SK-N-MC (cell line): Measurements from ENCODE around the gene RIT2.

Experiments
- DNase-seq: peaks from one replicate; pipeline ENCODE4 v3.0.0-alpha.2; 2011; ENCODE audit warnings: low read depth, low spot score
- H3K27ac ChIP-seq: fragments of 200-600 bp; sonication (generic); 2 replicates; pipeline ENCODE4 v1.5.1; 2016; ENCODE audit warnings: mixed run types
- H3K36me3 ChIP-seq: fragments of 200-600 bp; sonication (generic); 2 replicates; pipeline ENCODE4 v1.6.1; 2017; ENCODE audit warnings: antibody characterized with exemption, low read length, mixed read lengths; ENCODE audit not compliant: insufficient read depth
- H3K4me3 ChIP-seq: fragments of 200-600 bp; sonication (generic); 2 replicates; pipeline ENCODE4 v1.5.1; 2016
- H3K9ac ChIP-seq: fragments of 200-600 bp; sonication (generic); 2 replicates; pipeline ENCODE4 v1.8.0; 2017; ENCODE audit warnings: mixed run types, mixed read lengths; ENCODE audit not compliant: insufficient read length
- H3K9me3 ChIP-seq: fragments of 200-600 bp; sonication (generic); 2 replicates; pipeline ENCODE4 v1.6.1; 2017; ENCODE audit warnings: low read depth, mild to moderate bottlenecking, antibody characterized with exemption, low read length, moderate library complexity, mixed read lengths
- EZH2 ChIP-seq: fragments of 200-600 bp; sonication (generic); IDR thresholded peaks from one replicate; pipeline ENCODE4 v1.6.1; 2017; ENCODE audit warnings: antibody characterized with exemption
- FOXP2 ChIP-seq: optimal IDR thresholded peaks from 2 replicates; pipeline ENCODE3; 2011; ENCODE audit warnings: mild to moderate bottlenecking, moderate library complexity; ENCODE audit not compliant: insufficient read depth; ENCODE audit errors: extremely low read length, control extremely low read depth
- POLR2AphosphoS5 ChIP-seq: IDR thresholded peaks from 2 replicates; pipeline ENCODE4 v1.6.1; 2012; ENCODE audit warnings: mild to moderate bottlenecking, low read depth, low read length, borderline replicate concordance

Gene RIT2

DNA sequence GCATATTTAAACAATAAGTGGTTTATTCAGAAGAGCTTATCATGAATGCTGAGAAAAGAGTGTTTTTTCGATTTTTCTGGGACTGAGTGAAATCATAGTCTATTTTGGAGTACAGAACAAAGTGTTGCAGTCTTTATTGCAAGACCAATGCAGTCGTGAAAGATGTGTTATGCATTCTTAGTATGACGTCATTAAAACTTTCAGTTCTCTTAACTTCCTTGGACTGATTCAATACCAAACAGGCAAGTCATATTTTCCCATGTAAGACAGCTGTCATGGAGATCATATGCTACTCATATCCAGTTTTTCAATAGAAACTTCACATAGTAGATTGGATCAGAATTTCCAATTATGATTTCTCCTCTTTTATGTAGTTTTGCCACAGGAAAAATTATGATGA is 92.6 kb downstream of the RIT2 start:
- DNase-seq: no peak

DNA sequence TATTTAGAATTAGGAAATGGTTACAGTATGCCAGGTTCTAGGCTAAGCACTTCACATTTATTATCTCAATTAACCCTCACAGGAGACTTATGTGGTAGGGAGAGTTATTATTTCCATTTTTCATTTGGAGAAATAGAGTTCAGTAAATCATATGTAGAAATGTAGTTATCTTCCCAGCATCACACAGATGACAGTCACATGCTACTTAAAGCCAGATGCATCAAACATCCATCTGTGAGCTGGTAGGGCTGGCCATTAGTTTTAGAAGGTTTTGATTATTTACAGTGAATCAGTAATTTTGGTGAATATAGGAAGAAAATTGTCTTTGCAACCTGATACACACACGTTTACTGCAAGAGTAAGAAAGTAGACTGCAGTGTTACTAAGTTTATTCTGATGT is 97.9 kb downstream of the RIT2 start:
- Histone ChIP-seq H3K27ac (no peak overlapping the region), H3K9me3 (no peaks in the 10 kb centered on the region), H3K36me3 (no peaks in the 10 kb centered on the region), H3K4me3 (no peak overlapping the region), H3K9ac (no peak overlapping the region)
- TF ChIP-seq POLR2AphosphoS5 (no peak), FOXP2 (no peak), EZH2 (no peak)
- no peak for DNase-seq

More for the DNA sequence above, 92.6 kb downstream of the RIT2 start:
- H3K36me3 ChIP-seq: no peaks in the 10 kb centered on the region
- no peak overlapping the region for H3K27ac ChIP-seq
- TF ChIP-seq EZH2 (no peak), FOXP2 (no peak), POLR2AphosphoS5 (no peak)
- H3K9me3 ChIP-seq: no peaks in the 10 kb centered on the region
- H3K9ac ChIP-seq: no peak overlapping the region
- no peak overlapping the region for H3K4me3 ChIP-seq

DNA sequence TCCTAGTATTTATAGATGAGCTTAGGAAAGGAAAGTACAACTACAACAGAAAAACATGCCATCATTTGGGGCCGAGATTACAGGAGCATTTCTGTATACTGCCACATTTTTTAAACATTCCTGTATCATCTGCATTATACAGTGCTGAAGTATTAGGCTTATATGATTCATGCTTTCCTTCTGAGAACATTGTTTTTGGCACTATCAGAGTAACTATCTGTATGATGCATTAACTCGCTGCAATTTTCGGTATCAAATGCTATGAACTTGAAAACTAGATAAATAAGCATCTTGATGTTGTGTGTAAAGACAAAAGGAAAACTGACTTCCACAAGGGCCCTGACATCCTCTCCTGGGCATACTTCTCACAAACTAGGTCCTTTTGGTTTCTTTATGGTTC is 102.0 kb downstream of the RIT2 start:
- DNase-seq: no peak
- Histone ChIP-seq H3K9ac (no peak overlapping the region), H3K27ac (no peak overlapping the region), H3K4me3 (no peak overlapping the region), H3K9me3 (no peaks in the 10 kb centered on the region), H3K36me3 (no peaks in the 10 kb centered on the region)
- no peak for TF ChIP-seq POLR2AphosphoS5
- no peak for TF ChIP-seq EZH2
- TF ChIP-seq FOXP2: no peak

DNA sequence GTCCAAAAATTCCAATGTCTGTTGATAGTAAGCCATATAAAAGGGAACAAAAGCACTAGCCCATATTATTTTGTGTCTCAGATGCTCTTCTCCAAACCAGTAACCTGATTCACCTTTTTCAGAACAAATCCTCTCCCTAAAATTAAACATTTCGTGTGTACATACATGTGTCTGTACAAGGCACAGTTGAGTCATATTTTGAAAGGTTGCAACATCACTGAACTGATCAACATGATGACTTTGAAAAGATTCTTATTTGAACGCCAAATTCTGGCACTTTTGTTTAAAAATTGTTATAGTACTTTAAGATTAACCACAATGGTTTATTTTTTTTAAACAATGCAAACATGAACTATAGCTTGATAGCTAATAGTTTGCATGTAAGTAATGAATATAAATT is 102.5 kb downstream of the RIT2 start:
- TF ChIP-seq FOXP2 (no peak), POLR2AphosphoS5 (no peak), EZH2 (no peak)
- Histone ChIP-seq H3K27ac (no peak overlapping the region), H3K4me3 (no peak overlapping the region)

DNA sequence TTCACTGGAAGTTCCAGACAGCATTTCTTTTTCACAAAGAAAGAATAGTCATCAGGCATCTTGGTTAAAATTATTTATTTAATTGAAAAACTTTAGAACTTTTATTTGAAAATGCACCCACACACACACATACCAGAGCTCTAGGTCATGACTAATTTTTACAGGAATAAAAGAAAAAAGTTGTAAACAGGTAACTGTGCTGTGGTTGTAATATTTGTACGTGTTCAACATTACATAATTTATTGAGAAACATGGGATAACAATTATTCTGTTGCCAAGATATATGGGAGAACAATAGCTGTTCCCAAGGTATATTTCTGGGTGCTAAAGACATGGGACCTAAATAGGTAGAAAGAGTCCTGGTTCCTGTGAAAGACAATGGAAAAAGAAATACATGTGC is 104.9 kb downstream of the RIT2 start:
- no peak overlapping the region for H3K9ac ChIP-seq
- H3K9me3 ChIP-seq: no peaks in the 10 kb centered on the region
- no peak for DNase-seq
- H3K36me3 ChIP-seq: no peaks in the 10 kb centered on the region
- no peak overlapping the region for H3K4me3 ChIP-seq
- no peak overlapping the region for H3K27ac ChIP-seq
- TF ChIP-seq FOXP2: no peak
- no peak for TF ChIP-seq EZH2
- TF ChIP-seq POLR2AphosphoS5: no peak

More for the DNA sequence above, 102.5 kb downstream of the RIT2 start:
- Histone ChIP-seq H3K9ac (no peak overlapping the region), H3K36me3 (no peaks in the 10 kb centered on the region), H3K9me3 (no peaks in the 10 kb centered on the region)
- DNase-seq: no peak

DNA sequence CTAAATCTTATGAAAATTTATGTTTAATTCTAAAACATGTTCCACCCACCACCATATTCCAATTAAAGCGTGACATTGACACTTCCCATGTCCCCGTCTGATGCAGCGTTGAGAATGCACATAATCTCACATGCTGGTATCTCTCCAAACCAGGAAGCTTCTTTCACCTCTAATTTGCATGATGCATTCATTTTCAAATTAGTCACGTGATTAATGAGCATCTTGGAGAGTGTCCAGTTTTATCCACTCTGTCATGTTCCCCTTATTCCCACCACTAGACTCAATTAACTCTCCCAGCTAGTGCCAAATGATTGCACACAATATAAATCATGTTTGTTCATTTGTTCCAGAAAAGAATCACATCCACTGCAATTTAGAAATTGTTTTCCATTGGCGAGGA is 105.8 kb downstream of the RIT2 start:
- Histone ChIP-seq H3K9me3 (no peaks in the 10 kb centered on the region), H3K36me3 (no peaks in the 10 kb centered on the region), H3K4me3 (no peak overlapping the region), H3K9ac (no peak overlapping the region), H3K27ac (no peak overlapping the region)
- DNase-seq: no peak
- TF ChIP-seq EZH2: no peak

DNA sequence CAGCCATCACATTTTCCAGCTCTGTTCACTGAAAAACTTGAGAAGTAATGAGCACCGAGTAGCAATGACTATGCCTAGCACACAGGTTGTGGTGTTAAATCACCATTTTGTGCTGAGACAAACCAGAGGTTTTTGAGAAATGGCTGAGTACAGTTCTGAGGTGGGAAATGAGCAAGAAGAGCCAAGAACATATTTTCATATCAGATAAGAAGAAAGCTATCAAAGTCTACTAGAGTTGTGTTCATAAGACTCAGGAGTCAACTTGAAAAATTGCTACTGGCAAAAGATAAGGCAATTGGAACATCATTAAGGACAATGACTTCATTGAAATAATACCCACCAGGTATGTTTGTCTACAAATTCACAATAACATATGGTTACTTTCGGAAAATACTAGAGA is 108.1 kb downstream of the RIT2 start:
- no peak overlapping the region for H3K9ac ChIP-seq
- H3K9me3 ChIP-seq: no peaks in the 10 kb centered on the region
- H3K27ac ChIP-seq: no peak overlapping the region
- H3K36me3 ChIP-seq: no peaks in the 10 kb centered on the region
- no peak for TF ChIP-seq POLR2AphosphoS5
- TF ChIP-seq EZH2: no peak
- no peak for TF ChIP-seq FOXP2
- DNase-seq: no peak
- no peak overlapping the region for H3K4me3 ChIP-seq

DNA sequence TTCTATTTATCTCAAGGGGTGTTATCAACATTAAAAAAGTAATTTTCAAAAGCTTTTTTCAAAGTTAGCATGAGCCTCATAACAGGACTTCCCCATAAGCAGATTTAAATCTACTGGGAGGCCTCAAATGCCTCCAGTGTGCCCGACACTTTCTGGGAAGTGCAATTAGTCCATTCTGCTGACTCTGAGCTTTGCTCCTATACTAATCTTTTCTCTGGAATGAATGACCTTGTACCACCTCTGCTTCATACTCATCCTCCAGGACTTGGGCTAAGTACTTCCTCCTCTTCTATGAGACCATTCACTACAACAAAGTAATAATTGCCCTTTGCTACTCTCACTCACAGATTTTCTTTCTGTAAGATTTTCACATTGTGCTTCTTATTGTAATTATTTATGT is 111.1 kb downstream of the RIT2 start:
- DNase-seq: no peak
- no peak overlapping the region for H3K4me3 ChIP-seq
- no peaks in the 10 kb centered on the region for H3K9me3 ChIP-seq
- H3K27ac ChIP-seq: no peak overlapping the region
- H3K36me3 ChIP-seq: no peaks in the 10 kb centered on the region
- no peak overlapping the region for H3K9ac ChIP-seq
- TF ChIP-seq EZH2 (no peak), POLR2AphosphoS5 (no peak)

DNA sequence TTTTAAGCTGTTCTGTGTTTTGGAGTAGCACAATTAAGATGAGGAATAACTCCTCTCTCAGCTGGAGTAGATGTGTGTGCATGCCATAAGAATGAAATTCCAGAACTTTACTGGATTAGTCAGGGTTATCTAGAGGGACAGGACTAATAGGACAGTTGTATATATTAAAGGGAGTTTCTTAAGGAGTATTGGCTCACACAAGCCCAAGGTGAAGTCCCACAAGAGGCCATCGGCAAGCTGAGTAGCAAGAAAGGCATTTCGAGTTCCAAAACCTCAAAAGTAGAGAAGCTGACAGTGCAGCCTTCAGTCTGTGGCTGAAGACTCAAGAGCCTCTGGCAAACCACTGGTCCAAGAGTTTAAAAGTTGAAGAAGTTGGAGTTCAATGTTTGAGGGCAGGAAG is 113.7 kb downstream of the RIT2 start:
- H3K27ac ChIP-seq: no peak overlapping the region
- no peak for DNase-seq
- H3K9me3 ChIP-seq: no peaks in the 10 kb centered on the region
- TF ChIP-seq FOXP2: no peak
- no peak for TF ChIP-seq POLR2AphosphoS5
- TF ChIP-seq EZH2: no peak
- H3K9ac ChIP-seq: no peak overlapping the region
- H3K36me3 ChIP-seq: no peaks in the 10 kb centered on the region
- H3K4me3 ChIP-seq: no peak overlapping the region
